SK-N-SH (cell line): ENCODE data around the gene LRRIQ3. TPM values are rescaled to one million over a fixed set of nuclear protein-coding genes. Genes with fewer than 3 reads are reported as not detected.

ENCODE experiments used
- CTCF ChIA-PET: fragments of 300-600, 350-600 bp; formaldehyde crosslinking; extraction: SDS; loops from one replicate; lab custom pipeline; 2021; lab: Yijun Ruan, JAX
- POLR2A ChIA-PET: fragments of 350-600 bp; sonication (Branson Sonifier 250); formaldehyde crosslinking; extraction: SDS; loops from one replicate; lab custom pipeline; 2020; ENCODE audit warnings: antibody characterized with exemption, inconsistent platforms; lab: Yijun Ruan, JAX
- DNase-seq: peaks from one replicate; pipeline ENCODE4 v3.0.0; 2012
- H2AFZ ChIP-seq: fragments of 200-600 bp; sonication (generic); 2 replicates; pipeline ENCODE4 v1.8.1; 2016; ENCODE audit warnings: antibody characterized with exemption, mild to moderate bottlenecking, low read depth
- H3F3A ChIP-seq: fragments of 200-600 bp; sonication (generic); replicated peaks from 2 replicates; pipeline ENCODE3; 2016; ENCODE audit warnings: antibody characterized with exemption, mild to moderate bottlenecking; ENCODE audit not compliant: insufficient read depth
- H3K27ac ChIP-seq, 2 experiments: fragments of 200-500 bp in 1 of 2; fragments of 200-600 bp in 1 of 2; sonication (Bioruptor generic) in 1 of 2; sonication (generic), shearing (Covaris generic) in 1 of 2; 2 replicates each; pipeline versions ENCODE4 v1.5.1 to v1.6.1; 2014 to 2016; ENCODE audit warnings: low read depth in 2 of 2, inconsistent platforms in 1 of 2, low read length in 1 of 2, mild to moderate bottlenecking in 1 of 2, mixed read lengths in 1 of 2
- H3K27me3 ChIP-seq: fragments of 200-600 bp; sonication (generic), shearing (Covaris generic); 2 replicates; pipeline ENCODE4 v1.6.1; 2016; ENCODE audit warnings: mixed run types; ENCODE audit not compliant: insufficient read depth
- H3K36me3 ChIP-seq, 2 experiments: fragments of 200-500 bp in 1 of 2; fragments of 200-600 bp in 1 of 2; sonication (Bioruptor generic) in 1 of 2; sonication (generic) in 1 of 2; replicated peaks in 1 of 2; 2 replicates each; pipeline versions ENCODE3 to v1.5.1; 2014 to 2016; ENCODE audit warnings: low read length in 1 of 2, mild to moderate bottlenecking in 1 of 2; ENCODE audit not compliant: insufficient read depth in 2 of 2, control insufficient read depth in 1 of 2
- H3K4me1 ChIP-seq, 2 experiments: fragments of 200-500 bp in 1 of 2; fragments of 200-600 bp in 1 of 2; sonication (Bioruptor generic) in 1 of 2; sonication (generic), shearing (Covaris generic) in 1 of 2; 2 replicates each; pipeline versions ENCODE4 v1.5.1 to v1.6.1; 2014 to 2016; ENCODE audit warnings: low read depth in 1 of 2, low read length in 1 of 2, mixed run types in 1 of 2; ENCODE audit not compliant: insufficient read depth in 2 of 2, control insufficient read depth in 1 of 2
- H3K4me2 ChIP-seq: fragments of 200-600 bp; sonication (generic), shearing (Covaris generic); 2 replicates; pipeline ENCODE4 v1.6.1; 2017; ENCODE audit warnings: mixed run types
- H3K4me3 ChIP-seq, 2 experiments: fragments of 200-500 bp in 1 of 2; fragments of 200-600 bp in 1 of 2; sonication (Bioruptor generic) in 1 of 2; sonication (generic), shearing (Covaris generic) in 1 of 2; 2 replicates each; pipeline versions ENCODE4 v1.5.1 to v1.8.1; 2014 to 2016; ENCODE audit warnings: low read depth in 2 of 2, inconsistent platforms in 1 of 2, low read length in 1 of 2, mild to moderate bottlenecking in 1 of 2, mixed read lengths in 1 of 2, moderate library complexity in 1 of 2
- H3K79me2 ChIP-seq: fragments of 200-600 bp; sonication (generic); 2 replicates; pipeline ENCODE4 v1.8.1; 2017; ENCODE audit warnings: mild to moderate bottlenecking; ENCODE audit not compliant: insufficient read depth
- H3K9ac ChIP-seq: fragments of 200-600 bp; sonication (generic); 2 replicates; pipeline ENCODE4 v1.6.1; 2017; ENCODE audit warnings: mixed run types
- H3K9me2 ChIP-seq: fragments of 200-600 bp; sonication (generic); 2 replicates; pipeline ENCODE4 v1.6.1; 2017; ENCODE audit warnings: mixed run types
- H3K9me3 ChIP-seq: fragments of 200-600 bp; sonication (generic); 2 replicates; pipeline ENCODE4 v1.6.1; 2017; ENCODE audit warnings: mixed run types, mild to moderate bottlenecking, moderate library complexity
- H4K20me1 ChIP-seq: fragments of 200-600 bp; sonication (generic); 2 replicates; pipeline ENCODE4 v1.6.1; 2017; ENCODE audit warnings: mild to moderate bottlenecking, mixed run types; ENCODE audit not compliant: insufficient read depth
- IRF3 ChIP-seq: fragments of 150-350 bp; IDR thresholded peaks from 2 replicates; pipeline ENCODE4 v1.6.1; 2016; ENCODE audit warnings: mild to moderate bottlenecking, low read depth, low read length
- PBX3 ChIP-seq: IDR thresholded peaks from 2 replicates; pipeline ENCODE4; 2012
- RXRA ChIP-seq: IDR thresholded peaks from 2 replicates; pipeline ENCODE4 v1.4.0; 2012; ENCODE audit warnings: low read depth, mild to moderate bottlenecking, borderline replicate concordance
- SMC3 ChIP-seq: IDR thresholded peaks from 2 replicates; pipeline ENCODE4 v1.6.1; 2012; ENCODE audit warnings: low read depth, low read length, improper control_type of control experiment
- TEAD4 ChIP-seq: IDR thresholded peaks from 2 replicates; pipeline ENCODE4 v1.4.0; 2012; ENCODE audit warnings: mild to moderate bottlenecking, borderline replicate concordance; ENCODE audit not compliant: insufficient read depth
- USF2 ChIP-seq: fragments of 150-350 bp; IDR thresholded peaks from 2 replicates; pipeline ENCODE4 v1.6.1; 2017; ENCODE audit warnings: antibody characterized with exemption, low read length, low read depth, borderline replicate concordance
- YY1 ChIP-seq: IDR thresholded peaks from 2 replicates; pipeline ENCODE4 v1.4.0; 2012; ENCODE audit warnings: low read depth, mild to moderate bottlenecking
- WGBS: methylation state at CpG from one replicate; pipeline ENCODE4 v1.1.6; 2017; ENCODE audit warnings: low lambda C conversion rate; 5-methylcytosine and 5-hydroxymethylcytosine counted together
- polyA plus RNA-seq, 3 experiments: library from polyadenylated mRNA; depleted of rRNA; stranded (reverse); fragments of >200 nt; gene quantifications; 2 replicates each; pipeline ENCODE4 v1.2.3, GENCODE V29; 2012
- TF ChIP-seq, protein P1 (sequence below): IDR thresholded peaks from 2 replicates; pipeline ENCODE4 v1.6.1; 2012; ENCODE audit warnings: mild to moderate bottlenecking, low read depth, low read length, moderate library complexity
- TF ChIP-seq, protein P2 (sequence below): fragments of 200-600 bp; sonication (generic); IDR thresholded peaks from 2 replicates; pipeline ENCODE4 v1.6.1; 2017; ENCODE audit warnings: antibody characterized with exemption, mild to moderate bottlenecking, moderate library complexity

The LRRIQ3 gene
- polyA plus RNA-seq, 1 of the 3 experiments (the other 2 are of a cell fraction), result 0.56 TPM

- POLR2A ChIA-PET, result no interaction called here
- TF ChIP-seq RXRA (no peak), SMC3 (no peak), USF2 (no peak), IRF3 (no peak), YY1 (no peak), PBX3 (no peak), TEAD4 (no peak)
- TF ChIP-seq, protein P1, sequence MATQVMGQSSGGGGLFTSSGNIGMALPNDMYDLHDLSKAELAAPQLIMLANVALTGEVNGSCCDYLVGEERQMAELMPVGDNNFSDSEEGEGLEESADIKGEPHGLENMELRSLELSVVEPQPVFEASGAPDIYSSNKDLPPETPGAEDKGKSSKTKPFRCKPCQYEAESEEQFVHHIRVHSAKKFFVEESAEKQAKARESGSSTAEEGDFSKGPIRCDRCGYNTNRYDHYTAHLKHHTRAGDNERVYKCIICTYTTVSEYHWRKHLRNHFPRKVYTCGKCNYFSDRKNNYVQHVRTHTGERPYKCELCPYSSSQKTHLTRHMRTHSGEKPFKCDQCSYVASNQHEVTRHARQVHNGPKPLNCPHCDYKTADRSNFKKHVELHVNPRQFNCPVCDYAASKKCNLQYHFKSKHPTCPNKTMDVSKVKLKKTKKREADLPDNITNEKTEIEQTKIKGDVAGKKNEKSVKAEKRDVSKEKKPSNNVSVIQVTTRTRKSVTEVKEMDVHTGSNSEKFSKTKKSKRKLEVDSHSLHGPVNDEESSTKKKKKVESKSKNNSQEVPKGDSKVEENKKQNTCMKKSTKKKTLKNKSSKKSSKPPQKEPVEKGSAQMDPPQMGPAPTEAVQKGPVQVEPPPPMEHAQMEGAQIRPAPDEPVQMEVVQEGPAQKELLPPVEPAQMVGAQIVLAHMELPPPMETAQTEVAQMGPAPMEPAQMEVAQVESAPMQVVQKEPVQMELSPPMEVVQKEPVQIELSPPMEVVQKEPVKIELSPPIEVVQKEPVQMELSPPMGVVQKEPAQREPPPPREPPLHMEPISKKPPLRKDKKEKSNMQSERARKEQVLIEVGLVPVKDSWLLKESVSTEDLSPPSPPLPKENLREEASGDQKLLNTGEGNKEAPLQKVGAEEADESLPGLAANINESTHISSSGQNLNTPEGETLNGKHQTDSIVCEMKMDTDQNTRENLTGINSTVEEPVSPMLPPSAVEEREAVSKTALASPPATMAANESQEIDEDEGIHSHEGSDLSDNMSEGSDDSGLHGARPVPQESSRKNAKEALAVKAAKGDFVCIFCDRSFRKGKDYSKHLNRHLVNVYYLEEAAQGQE, result no peak
- TF ChIP-seq, protein P2, sequence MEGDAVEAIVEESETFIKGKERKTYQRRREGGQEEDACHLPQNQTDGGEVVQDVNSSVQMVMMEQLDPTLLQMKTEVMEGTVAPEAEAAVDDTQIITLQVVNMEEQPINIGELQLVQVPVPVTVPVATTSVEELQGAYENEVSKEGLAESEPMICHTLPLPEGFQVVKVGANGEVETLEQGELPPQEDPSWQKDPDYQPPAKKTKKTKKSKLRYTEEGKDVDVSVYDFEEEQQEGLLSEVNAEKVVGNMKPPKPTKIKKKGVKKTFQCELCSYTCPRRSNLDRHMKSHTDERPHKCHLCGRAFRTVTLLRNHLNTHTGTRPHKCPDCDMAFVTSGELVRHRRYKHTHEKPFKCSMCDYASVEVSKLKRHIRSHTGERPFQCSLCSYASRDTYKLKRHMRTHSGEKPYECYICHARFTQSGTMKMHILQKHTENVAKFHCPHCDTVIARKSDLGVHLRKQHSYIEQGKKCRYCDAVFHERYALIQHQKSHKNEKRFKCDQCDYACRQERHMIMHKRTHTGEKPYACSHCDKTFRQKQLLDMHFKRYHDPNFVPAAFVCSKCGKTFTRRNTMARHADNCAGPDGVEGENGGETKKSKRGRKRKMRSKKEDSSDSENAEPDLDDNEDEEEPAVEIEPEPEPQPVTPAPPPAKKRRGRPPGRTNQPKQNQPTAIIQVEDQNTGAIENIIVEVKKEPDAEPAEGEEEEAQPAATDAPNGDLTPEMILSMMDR, result no peak
- TF ChIP-seq, all 33 proteins: peak for 0
- no peaks in the 10 kb centered on the region for H3K9me2 ChIP-seq
- CTCF ChIA-PET, result interaction anchor here (0.7 kb wide), 1 partner anchor 263 kb away, joined by 3 read pairs; no protein-coding TSS in a partner anchor
- WGBS, result 16% methylated on average over 1 of the region's 1 CpG
- H3K9ac ChIP-seq, result no peak overlapping the region
- no peaks in the 10 kb centered on the region for H4K20me1 ChIP-seq
- no peak overlapping the region for H3K27ac ChIP-seq
- H3K4me3 ChIP-seq, result no peak overlapping the region
- H3K79me2 ChIP-seq, result no peaks in the 10 kb centered on the region
- H3K36me3 ChIP-seq, result no peaks in the 10 kb centered on the region
- H2AFZ ChIP-seq, result no peak overlapping the region
- no peaks in the 10 kb centered on the region for H3K9me3 ChIP-seq
- H3K4me1 ChIP-seq, result no peaks in the 10 kb centered on the region
- H3K27me3 ChIP-seq, result no peaks in the 10 kb centered on the region
- no peaks in the 10 kb centered on the region for H3F3A ChIP-seq
- H3K4me2 ChIP-seq, result no peak overlapping the region
- DNase-seq, result no peak
Observed at GRCh38 chr1:74091371-74091770, 106.6 kb downstream of the LRRIQ3 start.
